Ovary (tissue), 3 donors: Measurements from ENCODE around the gene KRT80.

Experiments
- CTCF ChIP-seq, 3 donors: fragments of 450-650 bp in 2 of 3; fragments of 200-600 bp in 1 of 3; IDR thresholded peaks; one replicate each; pipeline versions ENCODE4 v1.5.1 to v1.8.0; 2016 to 2022; ENCODE audit warnings: antibody characterized with exemption in 3 of 3, mild to moderate bottlenecking in 1 of 3
- POLR2A ChIP-seq: fragments of 450-650 bp; IDR thresholded peaks from one replicate; pipeline ENCODE4 v1.6.1; 2017; ENCODE audit warnings: antibody characterized with exemption, mild to moderate bottlenecking, moderate library complexity
- donor health status: DM: no; HTN: no; CAD: no.

- TF ChIP-seq POLR2A, result no peak
- TF ChIP-seq CTCF (IDR thresholded peaks at IDR 0.05), result no peak
These were observed 46.4 kb downstream of the KRT80 start for GRCh38 chr12:52145228-52146088.
